KG1 (cell line): Measurements from ENCODE around the gene ZGPAT.
"Not testable (repeated sequence)": the region's sequence is repeated elsewhere in the genome, so short reads cannot be mapped to it uniquely, and the experiment has no call there.

Source experiments
- DNase-seq: peaks from one replicate; lab custom pipeline; 2025; lab: John Stamatoyannopoulos, UW

The ZGPAT gene

GRCh38 chr20:63766695-63767426, 59.0 kb downstream of the ZGPAT start:
- DNase-seq = no peak

DNA sequence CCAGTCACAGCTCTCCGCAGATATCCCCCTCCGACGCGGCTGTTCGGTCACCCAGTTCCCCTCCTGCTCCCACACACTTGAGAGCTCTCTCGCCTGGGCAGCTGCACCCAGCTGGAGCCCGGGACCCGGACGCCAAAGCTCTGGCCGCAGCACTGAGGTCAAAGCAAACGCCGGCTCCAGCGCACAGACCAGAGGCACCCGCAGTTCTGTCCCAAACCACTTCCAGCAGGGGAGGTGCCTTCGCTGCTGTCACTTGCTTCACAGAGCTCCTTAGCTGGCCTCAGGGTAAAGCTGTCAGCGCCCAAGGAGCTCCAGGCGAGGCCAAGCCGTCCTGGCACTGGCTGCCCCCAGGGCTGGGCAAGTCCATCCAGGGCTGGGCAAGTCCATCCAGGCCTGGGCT, 59.6 kb downstream of the ZGPAT start:
- no peak for DNase-seq

DNA sequence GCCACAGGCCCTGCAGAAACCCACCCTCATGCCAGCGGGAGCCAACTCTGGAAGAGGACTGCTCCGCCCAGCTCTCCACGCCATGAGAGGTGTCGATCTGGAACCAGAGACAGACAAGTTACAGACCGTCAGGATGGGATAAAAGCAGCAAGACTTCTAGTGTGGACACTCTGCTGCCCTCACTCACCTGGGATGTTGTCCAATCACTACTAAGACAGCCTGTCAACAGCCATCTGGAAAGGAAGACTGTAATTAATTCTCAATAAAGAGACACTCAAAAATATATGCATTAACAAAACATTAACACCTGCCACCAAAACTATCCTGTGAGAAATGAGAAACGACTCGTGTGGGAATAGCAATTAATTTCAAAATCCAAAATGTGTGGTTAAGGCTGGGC, 60.0 kb downstream of the ZGPAT start:
- DNase-seq = no peak

GRCh38 chr20:63768591-63769515, 61.0 kb downstream of the ZGPAT start:
- DNase-seq = no peak

- DNase-seq = no peak
Measured at GRCh38 chr20:63769891-63770474, 62.1 kb downstream of the ZGPAT start.

DNA sequence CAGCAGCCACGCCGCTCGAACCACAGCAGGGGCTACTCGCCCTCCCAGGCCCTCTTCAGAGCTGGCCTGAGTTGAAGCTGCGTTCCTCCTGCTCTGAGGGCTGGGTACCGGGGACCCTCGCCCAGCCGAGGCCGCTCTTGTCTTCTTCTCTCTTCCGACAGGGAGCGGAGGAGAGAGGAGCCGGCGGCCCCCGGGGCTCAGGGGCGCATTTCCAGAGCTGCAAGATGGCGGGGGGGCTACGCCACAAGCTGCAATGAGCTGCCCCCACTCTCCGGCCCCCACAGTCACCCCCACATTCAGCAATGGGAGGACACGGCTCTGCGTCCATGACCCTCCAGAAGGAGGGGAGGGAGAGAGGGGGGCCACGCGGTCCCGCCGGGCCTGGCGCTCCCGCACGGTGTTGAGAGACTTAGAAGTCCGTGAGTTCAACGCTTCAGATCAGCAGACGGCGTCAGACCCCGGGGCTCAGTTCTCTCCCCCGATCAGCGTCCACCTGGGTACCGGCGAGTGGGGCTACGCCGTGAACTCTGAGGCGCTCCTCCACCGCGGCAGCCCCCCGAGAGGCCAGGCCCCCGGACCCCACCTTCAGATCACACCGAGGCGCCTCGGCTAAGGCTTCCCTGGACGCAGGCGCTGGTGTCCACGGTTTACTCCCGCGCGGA, 63.3 kb downstream of the ZGPAT start:
- DNase-seq = no peak

GRCh38 chr20:63772781-63773518, 65.1 kb downstream of the ZGPAT start:
- DNase-seq = no peak

- no peak for DNase-seq
Measured at GRCh38 chr20:63773571-63774241, 65.9 kb downstream of the ZGPAT start.

- no peak for DNase-seq
Measured at GRCh38 chr20:63774306-63774705, 66.5 kb downstream of the ZGPAT start.

DNA sequence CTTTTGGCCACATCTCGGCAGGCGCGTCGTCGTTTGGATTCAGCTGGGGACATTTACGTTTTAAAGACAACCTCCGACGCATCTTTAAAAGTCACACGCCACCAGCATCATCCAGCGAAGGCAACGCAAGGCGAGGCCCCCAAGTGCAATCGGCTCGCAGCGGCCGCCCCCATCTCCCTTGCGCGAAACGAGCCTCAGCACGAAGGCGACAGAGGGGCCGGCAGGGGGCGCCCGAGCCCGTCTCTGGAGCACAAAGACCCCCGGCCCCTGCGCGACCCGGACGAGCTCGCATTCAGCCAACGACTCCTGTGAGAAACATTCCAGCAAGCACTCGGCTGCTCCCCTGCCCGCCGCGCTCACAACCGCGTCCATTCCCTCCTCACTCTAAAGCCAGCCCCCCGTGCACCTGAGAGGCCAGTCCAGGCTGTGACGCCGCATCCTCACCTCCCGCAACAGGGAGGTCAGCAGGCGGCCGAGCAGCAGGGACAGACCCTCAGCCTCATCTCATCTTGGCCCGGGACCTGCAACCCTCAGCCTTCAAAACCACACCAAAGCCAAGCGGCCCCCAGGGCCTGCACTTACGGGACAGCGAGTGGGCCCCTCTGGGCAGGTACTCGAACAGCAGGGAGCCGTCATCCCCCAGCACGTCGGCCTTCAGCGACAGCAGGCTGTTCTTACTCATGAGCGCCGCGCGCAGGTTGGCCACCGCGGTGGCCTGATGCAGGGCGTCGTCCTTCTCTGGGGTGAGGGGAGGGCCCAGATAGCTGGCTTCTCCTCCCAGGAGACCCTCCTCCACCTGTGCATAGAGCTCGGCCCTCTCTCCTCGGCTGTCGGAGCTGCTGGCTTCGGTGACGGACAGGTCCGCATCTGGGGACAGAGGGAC, 67.5 kb downstream of the ZGPAT start:
- DNase-seq = no peak

- DNase-seq = not testable (repeated sequence)
Measured at GRCh38 chr20:63776875-63777274, 69.0 kb downstream of the ZGPAT start.

GRCh38 chr20:63777614-63778013, 69.8 kb downstream of the ZGPAT start:
- DNase-seq = no peak

DNA sequence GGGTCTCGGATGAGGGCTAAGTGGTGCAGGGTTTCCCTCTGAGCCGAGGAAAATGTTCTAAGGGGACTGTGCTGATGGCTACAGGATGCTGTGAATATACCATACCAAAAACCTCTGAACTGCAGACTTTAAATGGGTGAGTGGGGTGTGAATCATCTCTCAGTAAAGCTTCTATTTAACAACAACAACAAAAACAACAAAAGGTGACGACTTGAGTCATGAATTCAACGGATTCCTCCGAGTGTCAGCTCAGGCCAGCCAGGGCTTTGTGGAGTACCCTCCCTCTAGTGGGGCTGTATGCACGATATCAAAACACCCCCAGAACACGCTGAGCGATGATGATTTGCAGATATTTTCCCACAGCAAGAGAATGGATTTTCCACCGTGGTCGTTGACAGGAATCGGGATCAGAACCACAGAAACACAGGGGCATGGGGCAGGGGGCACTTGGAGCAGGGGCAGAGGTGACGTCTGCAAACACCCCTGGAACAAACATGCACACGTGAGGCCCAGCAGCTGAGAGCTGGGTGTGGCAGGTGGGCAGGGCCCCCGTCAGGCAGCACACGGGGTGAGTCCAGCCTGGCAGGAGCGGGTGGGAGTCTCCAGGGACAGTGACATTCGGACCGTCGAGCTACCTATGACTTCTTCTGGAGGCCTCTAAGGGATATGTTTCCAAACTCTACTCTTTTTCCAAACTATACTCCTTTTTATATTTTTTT, 70.4 kb downstream of the ZGPAT start:
- no peak for DNase-seq

GRCh38 chr20:63778857-63779256, 71.0 kb downstream of the ZGPAT start:
- no peak for DNase-seq

DNA sequence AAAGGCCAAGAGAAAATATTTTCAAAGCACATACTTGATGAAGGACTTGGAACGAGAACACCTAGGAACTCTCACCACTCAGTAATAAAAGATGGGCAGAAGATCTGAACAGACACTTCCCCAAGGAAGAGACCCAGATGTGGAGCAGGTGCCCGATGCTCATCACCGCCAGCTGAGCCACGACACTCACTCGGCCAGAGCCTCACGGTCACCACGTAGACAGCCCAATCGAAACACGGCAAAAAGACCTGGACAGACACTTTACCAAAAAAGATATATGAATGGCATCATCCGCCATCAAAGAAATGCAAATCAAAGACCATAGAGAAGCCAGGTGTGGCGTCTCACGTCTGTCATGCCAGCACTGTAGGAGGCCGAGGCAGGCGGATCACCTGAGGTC, 73.3 kb downstream of the ZGPAT start:
- no peak for DNase-seq

GRCh38 chr20:63782051-63782471, 74.2 kb downstream of the ZGPAT start:
- DNase-seq = no peak

DNA sequence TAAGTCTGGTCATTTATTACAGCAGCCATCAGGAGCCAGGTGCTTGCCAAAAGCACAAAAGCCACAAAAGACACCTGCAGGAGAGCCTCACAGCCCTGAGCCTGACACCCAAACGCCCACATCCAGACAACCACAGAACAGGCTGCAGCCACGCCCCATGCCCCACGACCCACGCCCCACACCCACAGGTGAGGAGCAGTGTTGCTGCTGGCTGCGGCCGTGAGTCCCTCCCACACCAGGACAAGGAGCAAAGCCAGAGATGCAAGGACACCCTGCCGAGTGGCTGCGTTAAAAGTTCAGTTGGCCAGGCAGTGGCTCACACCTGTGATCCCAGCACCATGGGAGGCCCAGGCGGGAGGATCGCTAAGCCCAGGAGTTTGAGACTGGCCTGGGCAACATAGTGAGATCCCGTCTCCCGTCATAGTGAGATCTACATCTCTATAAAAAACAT, 74.7 kb downstream of the ZGPAT start:
- DNase-seq = no peak

GRCh38 chr20:63783970-63784369, 76.1 kb downstream of the ZGPAT start:
- no peak for DNase-seq

DNA sequence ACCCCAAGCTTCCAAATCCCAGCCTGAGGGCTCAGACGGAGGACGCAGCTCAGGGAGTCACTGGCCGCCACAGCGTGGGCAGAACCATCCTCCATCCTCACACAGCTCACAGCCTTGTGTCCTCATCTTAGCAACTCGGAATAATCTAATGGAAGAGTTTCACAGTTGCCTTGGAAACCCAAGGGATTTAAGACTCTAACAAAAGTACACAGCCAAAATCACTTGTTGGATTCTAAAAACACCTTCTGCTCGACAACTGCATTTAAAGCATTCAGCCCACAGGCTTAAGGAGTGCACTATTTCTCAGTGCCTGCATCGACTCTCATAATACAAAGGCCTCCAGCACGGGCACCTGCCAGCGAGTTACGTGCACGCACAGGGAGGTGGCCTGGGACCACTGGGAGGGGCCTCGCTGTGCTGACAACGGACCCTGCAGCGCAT, 77.9 kb downstream of the ZGPAT start:
- DNase-seq = no peak
